ENCODE measurements around the gene YY1.

YY1 gene

DNA sequence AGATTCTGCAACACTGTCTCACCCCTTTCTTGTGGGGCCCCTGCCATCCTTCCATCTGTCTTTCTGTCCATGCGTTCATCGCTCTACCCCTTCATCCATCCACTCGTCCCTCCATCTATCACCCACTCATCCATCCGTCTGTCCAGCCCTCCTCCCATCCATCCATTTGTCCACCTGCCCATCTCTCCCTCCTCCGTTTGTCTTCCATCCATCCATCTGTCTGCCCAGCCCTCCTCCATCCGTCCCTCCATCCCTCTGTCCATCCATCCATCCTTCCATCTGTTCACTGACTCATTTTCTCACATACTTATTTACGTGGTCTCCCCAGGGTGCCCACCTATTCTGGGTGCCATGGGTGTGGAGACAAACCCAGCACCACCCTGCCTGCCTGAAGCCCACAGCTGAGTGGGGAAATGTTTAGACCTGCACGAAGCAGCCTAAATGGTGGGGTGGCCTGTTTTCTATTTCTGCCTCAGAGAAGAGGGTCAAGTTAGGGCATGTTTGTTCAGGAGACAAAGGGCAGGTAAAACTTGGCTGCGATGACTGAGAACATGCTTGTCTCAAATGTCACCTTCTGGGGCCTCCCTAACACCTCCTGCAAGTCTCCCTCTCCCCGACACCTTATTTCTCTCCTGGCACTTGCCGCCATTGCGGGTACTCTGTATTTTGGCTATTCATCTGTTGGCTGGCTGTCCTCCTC lies 81.4 kb downstream of the YY1 start:
- 92% methylated on average over 12 of the region's 12 CpGs for WGBS

GRCh38 chr14:100321473-100322137 lies 82.7 kb downstream of the YY1 start:
- DNase-seq, result no peak
- H3K18ac ChIP-seq (ENCODE audit: low read depth in 1 of 2, low read length in 2 of 2), result no peak overlapping the region
- no peak overlapping the region for H2AK5ac ChIP-seq (ENCODE audit: low read length, severe bottlenecking)
- peak overlapping the region; percentile 10 for H4K91ac ChIP-seq (ENCODE audit: low read length)
- no peak overlapping the region for H3K4ac ChIP-seq (ENCODE audit: low read depth in 1 of 2, low read length in 2 of 2)
- no peak overlapping the region for H3K4me3 ChIP-seq (ENCODE audit: insufficient read depth in 1 of 2, low read depth in 1 of 2, low read length in 2 of 2)
- H2BK15ac ChIP-seq (ENCODE audit: low read depth, poor library complexity, severe bottlenecking), result no peak overlapping the region
- 80% methylated on average over 9 of the region's 9 CpGs for WGBS
- no peak overlapping the region for H3K9ac ChIP-seq (ENCODE audit: low read length)
- H2BK5ac ChIP-seq (ENCODE audit: low read depth, low read length, poor library complexity, severe bottlenecking), result no peak overlapping the region
- H3K36me3 ChIP-seq (ENCODE audit: control insufficient read depth in 1 of 2, insufficient read depth in 2 of 2, low read depth in 1 of 2, low read length in 2 of 2), result no peaks in the 10 kb centered on the region
- H2AFZ ChIP-seq (ENCODE audit: low read depth, low read length), result no peak overlapping the region
- H2BK12ac ChIP-seq (ENCODE audit: low read length in 2 of 2), result no peak overlapping the region
- no peak overlapping the region for H3K27ac ChIP-seq (ENCODE audit: low read length, poor library complexity, severe bottlenecking)
- H3K4me1 ChIP-seq (ENCODE audit: control insufficient read depth, insufficient read depth, low read depth, low read length), result peaks cover 4% of the 10 kb centered on the region
- H2BK120ac ChIP-seq (ENCODE audit: low read depth, low read length), result no peak overlapping the region
- no peaks in the 10 kb centered on the region for H3K9me3 ChIP-seq (ENCODE audit: control insufficient read depth, low read length)
- H3K23ac ChIP-seq (ENCODE audit: low read length in 2 of 2), result no peak overlapping the region
- peaks cover 0 to 13% of the 10 kb centered on the region in 2 experiments for H3K27me3 ChIP-seq (ENCODE audit: control insufficient read depth in 1 of 2, insufficient read depth in 1 of 2, low read length in 2 of 2)
- no peak overlapping the region for H3K14ac ChIP-seq (ENCODE audit: low read length in 2 of 2)
- H3K79me1 ChIP-seq (replicated peaks; ENCODE audit: low read length, poor library complexity, severe bottlenecking), result no peaks in the 10 kb centered on the region
- H4K8ac ChIP-seq (ENCODE audit: low read length), result no peak overlapping the region
- H3K4me2 ChIP-seq (ENCODE audit: low read length, poor library complexity, severe bottlenecking), result no peak overlapping the region

More for the DNA sequence above, 81.4 kb downstream of the YY1 start:
- Histone ChIP-seq H3K9ac (ENCODE audit: low read length) (no peak overlapping the region), H3K4me1 (ENCODE audit: control insufficient read depth, insufficient read depth, low read depth, low read length) (peaks cover 6% of the 10 kb centered on the region), H3K36me3 (ENCODE audit: control insufficient read depth in 1 of 2, insufficient read depth in 2 of 2, low read depth in 1 of 2, low read length in 2 of 2) (no peaks in the 10 kb centered on the region), H3K4me3 (ENCODE audit: insufficient read depth in 1 of 2, low read depth in 1 of 2, low read length in 2 of 2) (no peak overlapping the region), H3K27me3 (ENCODE audit: control insufficient read depth in 1 of 2, insufficient read depth in 1 of 2, low read length in 2 of 2) (peaks cover 0 to 6% of the 10 kb centered on the region in 2 experiments), H3K4me2 (ENCODE audit: low read length, poor library complexity, severe bottlenecking) (no peak overlapping the region), H2AFZ (ENCODE audit: low read depth, low read length) (no peak overlapping the region), H4K91ac (ENCODE audit: low read length) (no peak overlapping the region), H3K4ac (ENCODE audit: low read depth in 1 of 2, low read length in 2 of 2) (no peak overlapping the region), H3K9me3 (ENCODE audit: control insufficient read depth, low read length) (no peaks in the 10 kb centered on the region), H2BK15ac (ENCODE audit: low read depth, poor library complexity, severe bottlenecking) (no peak overlapping the region), H4K8ac (ENCODE audit: low read length) (peak overlapping the region; percentile 12), H2BK12ac (ENCODE audit: low read length in 2 of 2) (no peak overlapping the region), H2BK120ac (ENCODE audit: low read depth, low read length) (no peak overlapping the region), H3K14ac (ENCODE audit: low read length in 2 of 2) (no peak overlapping the region), H3K27ac (ENCODE audit: low read length, poor library complexity, severe bottlenecking) (no peak overlapping the region), H2BK5ac (ENCODE audit: low read depth, low read length, poor library complexity, severe bottlenecking) (no peak overlapping the region), H3K18ac (ENCODE audit: low read depth in 1 of 2, low read length in 2 of 2) (no peak overlapping the region), H3K79me1 (replicated peaks; ENCODE audit: low read length, poor library complexity, severe bottlenecking) (no peaks in the 10 kb centered on the region), H2AK5ac (ENCODE audit: low read length, severe bottlenecking) (no peak overlapping the region), H3K23ac (ENCODE audit: low read length in 2 of 2) (peak overlapping the region in 1 of 2 experiments; percentile 24)
- DNase-seq, result no peak

DNA sequence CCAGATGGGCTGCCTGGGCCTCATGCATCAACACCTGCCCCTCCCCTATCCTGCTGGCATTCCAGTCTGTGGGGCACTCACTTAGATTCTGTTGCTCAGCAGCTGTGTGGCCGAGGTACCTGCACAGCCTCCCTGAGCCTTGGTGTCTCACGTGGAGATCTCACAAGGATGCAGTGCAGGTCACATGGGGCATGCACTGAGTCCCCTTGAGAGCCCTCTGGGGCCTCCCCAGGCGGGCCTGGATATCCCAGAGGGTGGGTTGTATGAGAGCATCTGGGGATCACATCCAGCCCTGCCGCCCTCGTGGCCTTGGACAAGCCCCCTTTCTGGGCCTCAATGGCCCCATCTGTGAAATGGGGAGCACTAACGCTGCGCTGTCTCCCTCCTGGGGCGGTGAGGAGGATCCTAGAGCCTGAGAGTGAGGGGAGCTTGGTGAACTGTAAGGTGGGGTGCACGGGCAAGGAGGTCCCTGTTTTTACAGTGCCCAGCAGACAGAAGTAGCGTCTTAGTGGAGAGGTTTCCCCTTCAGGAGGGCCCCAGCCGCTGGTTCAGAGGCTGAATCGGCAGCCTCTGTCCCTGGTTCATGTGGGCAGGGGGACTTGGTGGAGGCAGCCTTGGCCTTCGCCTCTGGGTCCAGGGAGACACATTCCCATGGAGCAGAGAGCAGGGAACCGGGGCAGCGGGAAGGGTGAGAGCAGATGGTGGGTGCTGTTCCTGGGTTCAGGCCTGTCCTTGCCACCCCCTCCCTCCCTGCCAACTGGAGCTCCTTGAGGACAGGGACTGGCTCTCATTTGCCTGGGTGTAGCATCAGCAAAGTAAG lies 83.4 kb downstream of the YY1 start:
- Histone ChIP-seq H2BK5ac (ENCODE audit: low read depth, low read length, poor library complexity, severe bottlenecking) (no peak overlapping the region), H3K9me3 (ENCODE audit: control insufficient read depth, low read length) (no peaks in the 10 kb centered on the region), H3K27ac (ENCODE audit: low read length, poor library complexity, severe bottlenecking) (no peak overlapping the region), H3K4me3 (ENCODE audit: insufficient read depth in 1 of 2, low read depth in 1 of 2, low read length in 2 of 2) (no peak overlapping the region), H3K4me1 (ENCODE audit: control insufficient read depth, insufficient read depth, low read depth, low read length) (peaks cover 4% of the 10 kb centered on the region), H3K4ac (ENCODE audit: low read depth in 1 of 2, low read length in 2 of 2) (peak overlapping the region in 1 of 2 experiments; percentile 52), H2AK5ac (ENCODE audit: low read length, severe bottlenecking) (no peak overlapping the region), H3K36me3 (ENCODE audit: control insufficient read depth in 1 of 2, insufficient read depth in 2 of 2, low read depth in 1 of 2, low read length in 2 of 2) (no peaks in the 10 kb centered on the region), H2BK12ac (ENCODE audit: low read length in 2 of 2) (no peak overlapping the region), H3K9ac (ENCODE audit: low read length) (no peak overlapping the region), H2AFZ (ENCODE audit: low read depth, low read length) (no peak overlapping the region), H4K8ac (ENCODE audit: low read length) (no peak overlapping the region), H2BK15ac (ENCODE audit: low read depth, poor library complexity, severe bottlenecking) (no peak overlapping the region), H3K4me2 (ENCODE audit: low read length, poor library complexity, severe bottlenecking) (no peak overlapping the region), H3K18ac (ENCODE audit: low read depth in 1 of 2, low read length in 2 of 2) (no peak overlapping the region), H4K91ac (ENCODE audit: low read length) (peak overlapping the region; percentile 59), H3K27me3 (ENCODE audit: control insufficient read depth in 1 of 2, insufficient read depth in 1 of 2, low read length in 2 of 2) (peaks cover 0 to 13% of the 10 kb centered on the region in 2 experiments), H3K79me1 (replicated peaks; ENCODE audit: low read length, poor library complexity, severe bottlenecking) (no peaks in the 10 kb centered on the region), H3K23ac (ENCODE audit: low read length in 2 of 2) (no peak overlapping the region), H2BK120ac (ENCODE audit: low read depth, low read length) (no peak overlapping the region), H3K14ac (ENCODE audit: low read length in 2 of 2) (peak overlapping the region in 1 of 2 experiments; percentile 32)
- 92% methylated on average over 15 of the region's 15 CpGs for WGBS
- no peak for DNase-seq

Measured in mesenchymal stem cell (in vitro differentiated cells and primary cell).